HG03175 (cell line): ENCODE results near the gene CLPTM1.
"Not testable (repeated sequence)": the region's sequence is repeated elsewhere in the genome, so short reads cannot be mapped to it uniquely, and the experiment has no call there.

Experiments
- ATAC-seq: cut with Tn5 transposase; IDR thresholded peaks from one replicate; pipeline ENCODE4 v1.9.1; 2021; ENCODE audit warnings: mild to moderate bottlenecking, moderate library complexity; ENCODE audit not compliant: unreplicated experiment

CLPTM1 gene, protein sequence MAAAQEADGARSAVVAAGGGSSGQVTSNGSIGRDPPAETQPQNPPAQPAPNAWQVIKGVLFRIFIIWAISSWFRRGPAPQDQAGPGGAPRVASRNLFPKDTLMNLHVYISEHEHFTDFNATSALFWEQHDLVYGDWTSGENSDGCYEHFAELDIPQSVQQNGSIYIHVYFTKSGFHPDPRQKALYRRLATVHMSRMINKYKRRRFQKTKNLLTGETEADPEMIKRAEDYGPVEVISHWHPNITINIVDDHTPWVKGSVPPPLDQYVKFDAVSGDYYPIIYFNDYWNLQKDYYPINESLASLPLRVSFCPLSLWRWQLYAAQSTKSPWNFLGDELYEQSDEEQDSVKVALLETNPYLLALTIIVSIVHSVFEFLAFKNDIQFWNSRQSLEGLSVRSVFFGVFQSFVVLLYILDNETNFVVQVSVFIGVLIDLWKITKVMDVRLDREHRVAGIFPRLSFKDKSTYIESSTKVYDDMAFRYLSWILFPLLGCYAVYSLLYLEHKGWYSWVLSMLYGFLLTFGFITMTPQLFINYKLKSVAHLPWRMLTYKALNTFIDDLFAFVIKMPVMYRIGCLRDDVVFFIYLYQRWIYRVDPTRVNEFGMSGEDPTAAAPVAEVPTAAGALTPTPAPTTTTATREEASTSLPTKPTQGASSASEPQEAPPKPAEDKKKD

DNA sequence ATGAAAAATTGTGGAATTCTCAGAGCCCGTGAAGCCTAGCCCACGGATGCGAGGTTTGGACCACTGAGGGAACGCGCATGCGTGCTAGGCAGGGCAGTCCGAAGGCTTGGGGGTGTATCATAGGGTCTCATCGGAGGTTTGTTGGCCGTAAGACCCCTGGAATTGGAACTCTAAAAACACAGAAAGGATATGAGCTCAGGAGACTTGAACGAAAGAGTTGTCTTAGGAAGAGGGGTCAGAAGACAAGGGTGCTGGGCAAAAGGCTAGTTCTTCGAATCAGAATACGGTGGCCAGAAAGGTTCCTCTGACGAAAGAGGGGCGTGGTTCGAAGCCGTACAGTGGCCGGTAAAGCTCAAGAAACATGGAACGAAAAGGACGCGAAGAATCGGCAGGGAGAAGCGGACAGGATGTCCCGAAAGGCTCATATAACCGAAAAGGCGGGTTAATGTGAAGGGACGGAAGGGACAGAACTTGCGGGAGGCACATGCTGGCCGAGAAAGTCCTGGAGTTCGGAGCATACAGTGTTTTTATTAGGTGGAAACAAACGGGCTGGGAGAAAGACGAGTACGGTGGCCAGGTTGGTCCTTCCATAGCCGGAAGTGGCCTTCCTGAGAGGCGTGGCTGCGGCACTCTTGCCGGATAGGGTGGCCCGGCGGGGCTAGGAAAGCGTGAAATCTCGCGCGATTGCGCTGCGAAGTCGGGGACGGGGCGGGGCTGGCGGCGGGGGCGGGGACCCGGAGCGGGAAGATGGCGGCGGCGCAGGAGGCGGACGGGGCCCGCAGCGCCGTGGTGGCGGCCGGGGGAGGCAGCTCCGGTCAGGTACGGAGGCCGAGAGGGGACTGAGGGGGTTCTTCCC, at the start of gene CLPTM1:
Gene CLPTM1, plus strand, starts transcription at position 732 of the 856 bp plus-strand sequence. Its CDS starts 16 bp downstream, at position 748.
- ATAC-seq: peak; percentile 86

GRCh38 chr19:44905437-44906160, 49.6 kb upstream of the CLPTM1 start, which contains the start of gene APOE:
Gene APOE, plus strand, starts transcription at chr19:44905796. Its CDS starts 829 bp downstream, at chr19:44906625.
- ATAC-seq: no peak

- no peak for ATAC-seq
Measured at GRCh38 chr19:44907613-44908012, 47.6 kb upstream of the CLPTM1 start.

DNA sequence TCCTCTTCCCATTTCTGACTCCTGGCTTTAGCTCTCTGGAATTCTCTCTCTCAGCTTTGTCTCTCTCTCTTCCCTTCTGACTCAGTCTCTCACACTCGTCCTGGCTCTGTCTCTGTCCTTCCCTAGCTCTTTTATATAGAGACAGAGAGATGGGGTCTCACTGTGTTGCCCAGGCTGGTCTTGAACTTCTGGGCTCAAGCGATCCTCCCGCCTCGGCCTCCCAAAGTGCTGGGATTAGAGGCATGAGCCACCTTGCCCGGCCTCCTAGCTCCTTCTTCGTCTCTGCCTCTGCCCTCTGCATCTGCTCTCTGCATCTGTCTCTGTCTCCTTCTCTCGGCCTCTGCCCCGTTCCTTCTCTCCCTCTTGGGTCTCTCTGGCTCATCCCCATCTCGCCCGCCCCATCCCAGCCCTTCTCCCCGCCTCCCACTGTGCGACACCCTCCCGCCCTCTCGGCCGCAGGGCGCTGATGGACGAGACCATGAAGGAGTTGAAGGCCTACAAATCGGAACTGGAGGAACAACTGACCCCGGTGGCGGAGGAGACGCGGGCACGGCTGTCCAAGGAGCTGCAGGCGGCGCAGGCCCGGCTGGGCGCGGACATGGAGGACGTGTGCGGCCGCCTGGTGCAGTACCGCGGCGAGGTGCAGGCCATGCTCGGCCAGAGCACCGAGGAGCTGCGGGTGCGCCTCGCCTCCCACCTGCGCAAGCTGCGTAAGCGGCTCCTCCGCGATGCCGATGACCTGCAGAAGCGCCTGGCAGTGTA, 46.9 kb upstream of the CLPTM1 start:
- no peak for ATAC-seq

DNA sequence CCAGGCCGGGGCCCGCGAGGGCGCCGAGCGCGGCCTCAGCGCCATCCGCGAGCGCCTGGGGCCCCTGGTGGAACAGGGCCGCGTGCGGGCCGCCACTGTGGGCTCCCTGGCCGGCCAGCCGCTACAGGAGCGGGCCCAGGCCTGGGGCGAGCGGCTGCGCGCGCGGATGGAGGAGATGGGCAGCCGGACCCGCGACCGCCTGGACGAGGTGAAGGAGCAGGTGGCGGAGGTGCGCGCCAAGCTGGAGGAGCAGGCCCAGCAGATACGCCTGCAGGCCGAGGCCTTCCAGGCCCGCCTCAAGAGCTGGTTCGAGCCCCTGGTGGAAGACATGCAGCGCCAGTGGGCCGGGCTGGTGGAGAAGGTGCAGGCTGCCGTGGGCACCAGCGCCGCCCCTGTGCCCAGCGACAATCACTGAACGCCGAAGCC, 46.3 kb upstream of the CLPTM1 start:
- no peak for ATAC-seq

- ATAC-seq: no peak
Measured at GRCh38 chr19:44909775-44910174, 45.4 kb upstream of the CLPTM1 start.

- ATAC-seq: not testable (repeated sequence)
Measured at GRCh38 chr19:44911896-44912295, 43.3 kb upstream of the CLPTM1 start.

GRCh38 chr19:44912854-44913253, 42.3 kb upstream of the CLPTM1 start:
- ATAC-seq: no peak

DNA sequence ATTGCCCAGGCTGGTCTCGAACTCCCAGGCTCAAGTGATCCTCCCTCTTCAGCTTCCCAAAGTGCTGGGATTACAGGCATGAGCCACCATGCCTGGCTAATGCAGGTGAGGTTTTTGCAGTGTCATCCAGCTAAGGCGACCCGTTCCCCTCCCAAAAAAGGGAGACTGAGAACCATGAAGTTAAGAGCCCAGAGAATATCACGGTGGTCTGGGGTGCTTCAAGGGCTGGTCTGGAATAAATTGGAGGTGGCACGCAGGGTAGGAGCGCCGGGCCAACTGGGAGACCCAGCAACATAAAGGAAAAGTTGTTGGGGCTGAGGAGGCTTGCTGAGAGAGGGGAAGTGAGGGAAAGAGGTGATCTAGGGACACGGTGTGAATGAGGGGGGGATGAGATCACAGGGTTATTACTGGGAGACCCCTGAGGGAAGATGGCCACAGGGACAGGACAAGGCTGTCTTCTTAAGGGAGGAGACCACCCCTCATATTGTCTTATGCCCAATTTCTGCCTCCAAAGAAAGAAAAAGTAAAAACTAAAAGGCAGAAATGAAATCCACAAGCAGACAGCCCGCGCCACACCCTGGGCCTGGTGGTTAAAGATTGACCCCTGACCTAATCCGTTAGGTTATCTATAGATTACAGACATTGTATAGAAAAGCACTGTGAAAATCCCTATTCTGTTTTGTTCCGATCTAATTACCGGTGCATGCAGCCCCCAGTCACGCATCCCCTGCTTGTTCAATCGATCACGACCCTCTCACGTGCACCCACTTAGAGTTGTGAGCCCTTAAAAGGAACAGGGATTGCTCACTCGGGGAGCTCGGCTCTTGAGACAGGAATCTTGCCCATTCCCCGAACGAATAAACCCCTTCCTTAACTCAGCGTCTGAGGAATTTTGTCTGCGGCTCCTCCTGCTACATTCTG, 41.4 kb upstream of the CLPTM1 start:
- not testable (repeated sequence) for ATAC-seq

GRCh38 chr19:44914433-44915206, 40.6 kb upstream of the CLPTM1 start, which contains the start of gene APOC1:
Gene APOC1, plus strand, starts transcription at chr19:44914608. Its CDS starts 284 bp downstream, at chr19:44914892.
- peak; percentile 90 for ATAC-seq

DNA sequence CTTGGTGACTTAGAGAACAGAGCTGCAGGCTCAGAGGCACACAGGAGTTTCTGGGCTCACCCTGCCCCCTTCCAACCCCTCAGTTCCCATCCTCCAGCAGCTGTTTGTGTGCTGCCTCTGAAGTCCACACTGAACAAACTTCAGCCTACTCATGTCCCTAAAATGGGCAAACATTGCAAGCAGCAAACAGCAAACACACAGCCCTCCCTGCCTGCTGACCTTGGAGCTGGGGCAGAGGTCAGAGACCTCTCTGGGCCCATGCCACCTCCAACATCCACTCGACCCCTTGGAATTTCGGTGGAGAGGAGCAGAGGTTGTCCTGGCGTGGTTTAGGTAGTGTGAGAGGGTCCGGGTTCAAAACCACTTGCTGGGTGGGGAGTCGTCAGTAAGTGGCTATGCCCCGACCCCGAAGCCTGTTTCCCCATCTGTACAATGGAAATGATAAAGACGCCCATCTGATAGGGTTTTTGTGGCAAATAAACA, 30.9 kb upstream of the CLPTM1 start:
- no peak for ATAC-seq

- ATAC-seq: no peak
Measured at GRCh38 chr19:44925114-44925891, 29.9 kb upstream of the CLPTM1 start.

DNA sequence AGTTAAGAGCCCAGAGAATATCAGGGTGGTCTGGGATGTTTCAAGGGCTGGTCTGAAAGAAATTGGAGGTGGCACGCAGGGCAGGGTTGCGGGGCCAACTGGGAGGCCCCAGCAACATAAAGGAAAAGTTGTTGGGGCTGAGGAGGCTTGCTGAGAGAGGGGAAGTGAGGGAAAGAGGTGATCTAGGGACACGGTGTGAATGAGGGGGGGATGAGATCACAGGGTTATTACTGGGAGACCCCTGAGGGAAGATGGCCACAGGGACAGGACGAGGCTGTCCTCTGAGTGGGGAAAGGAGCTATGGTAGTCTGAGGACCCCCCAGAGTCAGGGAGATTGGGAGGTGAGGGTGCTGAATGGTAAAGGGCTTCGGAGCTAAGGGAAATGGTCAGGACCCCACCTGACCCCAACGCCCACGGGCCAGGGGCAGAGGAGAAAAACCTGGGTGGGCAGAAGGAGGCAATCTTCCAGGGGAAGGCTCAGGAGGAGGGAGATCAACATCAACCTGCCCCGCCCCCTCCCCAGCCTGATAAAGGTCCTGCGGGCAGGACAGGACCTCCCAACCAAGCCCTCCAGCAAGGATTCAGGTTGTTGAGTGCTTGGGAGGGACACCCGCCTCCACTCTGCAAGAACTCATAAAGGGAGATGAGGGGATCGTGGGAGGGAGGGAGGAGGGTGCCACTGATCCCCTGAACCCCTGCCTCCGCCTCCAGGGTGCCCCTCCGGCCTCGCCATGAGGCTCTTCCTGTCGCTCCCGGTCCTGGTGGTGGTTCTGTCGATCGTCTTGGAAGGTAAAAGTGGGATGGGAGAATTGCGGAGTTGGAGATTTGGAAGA, 28.7 kb upstream of the CLPTM1 start:
- ATAC-seq: not testable (repeated sequence)

DNA sequence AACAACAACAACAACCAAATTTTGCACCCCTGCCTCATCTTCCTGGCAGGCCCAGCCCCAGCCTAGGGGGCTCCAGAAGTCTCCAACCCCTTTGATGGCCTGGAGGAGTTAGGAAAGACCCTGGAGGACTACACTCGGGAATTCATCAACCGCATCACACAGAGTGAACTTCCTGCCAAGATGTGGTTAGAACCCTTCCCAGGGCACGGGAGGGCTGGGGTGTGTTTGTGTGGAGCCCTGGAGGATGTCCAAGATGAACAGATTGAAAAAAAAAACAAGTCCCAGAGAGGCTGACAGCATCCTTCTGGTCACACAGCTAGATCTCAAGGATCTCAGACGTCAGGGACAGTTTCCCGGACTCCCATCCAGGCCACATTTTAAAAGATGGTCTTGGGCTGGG, 27.4 kb upstream of the CLPTM1 start:
- ATAC-seq: no peak

- no peak for ATAC-seq
Measured at GRCh38 chr19:44930088-44930487, 25.1 kb upstream of the CLPTM1 start.

- ATAC-seq: no peak
Measured at GRCh38 chr19:44931541-44931940, 23.6 kb upstream of the CLPTM1 start.
